GM04504 (cell line): ENCODE data around the gene C1orf35.

Experiments
- DNase-seq: peaks from one replicate; pipeline ENCODE4 v3.0.0-alpha.2; 2012; ENCODE audit warnings: low read depth

C1orf35 gene

DNA sequence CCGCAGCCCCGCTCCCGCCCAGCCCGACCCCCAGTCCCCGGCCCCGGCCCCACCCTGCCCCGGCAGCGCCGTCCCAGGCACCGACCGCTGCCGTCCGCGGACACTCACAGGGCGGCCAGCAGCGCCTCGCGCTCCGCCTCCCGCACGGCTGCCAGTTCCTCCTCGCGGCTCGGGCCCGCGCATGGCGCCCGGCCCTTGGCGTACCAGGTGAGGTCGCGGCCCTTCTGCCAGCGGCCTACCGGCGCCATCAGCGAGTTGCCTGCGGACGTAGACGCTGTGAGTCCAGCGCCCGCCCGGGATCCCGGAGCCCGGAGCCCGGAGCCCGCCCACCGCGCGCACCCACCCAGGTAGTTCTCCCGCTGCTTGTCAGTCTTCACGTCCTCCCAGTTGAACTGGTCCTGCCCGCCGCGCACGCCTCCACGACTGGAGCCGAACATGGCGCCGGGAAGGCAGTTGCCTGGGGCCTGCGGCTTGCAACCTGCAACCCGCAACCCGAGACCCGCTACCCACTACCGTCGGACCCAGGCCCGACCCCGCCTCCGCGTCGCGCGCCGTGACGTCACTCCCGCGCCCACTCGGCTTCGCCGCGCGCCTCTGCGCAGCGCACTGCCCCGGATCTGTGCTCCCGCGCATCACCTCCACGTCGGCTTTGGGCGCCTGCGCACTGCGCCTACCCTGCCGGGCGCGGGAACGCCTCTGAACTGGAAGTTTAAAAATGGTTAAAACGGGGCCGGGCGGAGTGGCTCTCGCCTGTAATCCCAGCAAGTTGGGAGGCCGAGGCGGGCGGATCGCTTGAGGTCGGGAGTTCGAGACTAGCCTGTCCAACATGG lies at the start of gene C1orf35:
Gene C1orf35 (minus strand): TSS at position 535 of the 830 bp plus-strand sequence. CDS start 98 bp downstream, at position 437.
- peak; percentile 77 for DNase-seq

DNA sequence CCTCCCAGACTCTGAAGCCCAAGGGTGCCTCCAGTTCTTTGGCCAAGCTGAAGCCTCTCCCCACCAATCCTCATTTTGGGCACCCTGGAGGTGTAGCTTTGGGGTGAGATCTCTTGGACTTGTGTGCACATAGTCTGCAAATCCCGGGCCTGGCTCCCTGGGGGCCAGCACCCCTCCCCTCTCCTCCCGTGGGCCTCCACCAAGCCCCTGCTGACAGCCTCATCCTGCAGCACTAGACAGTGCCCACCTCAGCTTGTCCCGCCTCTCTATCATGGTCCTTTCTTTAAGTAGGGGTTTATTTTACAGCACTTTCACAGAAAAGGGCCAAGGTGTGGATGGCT lies 49.8 kb upstream of the C1orf35 start:
- no peak for DNase-seq

DNA sequence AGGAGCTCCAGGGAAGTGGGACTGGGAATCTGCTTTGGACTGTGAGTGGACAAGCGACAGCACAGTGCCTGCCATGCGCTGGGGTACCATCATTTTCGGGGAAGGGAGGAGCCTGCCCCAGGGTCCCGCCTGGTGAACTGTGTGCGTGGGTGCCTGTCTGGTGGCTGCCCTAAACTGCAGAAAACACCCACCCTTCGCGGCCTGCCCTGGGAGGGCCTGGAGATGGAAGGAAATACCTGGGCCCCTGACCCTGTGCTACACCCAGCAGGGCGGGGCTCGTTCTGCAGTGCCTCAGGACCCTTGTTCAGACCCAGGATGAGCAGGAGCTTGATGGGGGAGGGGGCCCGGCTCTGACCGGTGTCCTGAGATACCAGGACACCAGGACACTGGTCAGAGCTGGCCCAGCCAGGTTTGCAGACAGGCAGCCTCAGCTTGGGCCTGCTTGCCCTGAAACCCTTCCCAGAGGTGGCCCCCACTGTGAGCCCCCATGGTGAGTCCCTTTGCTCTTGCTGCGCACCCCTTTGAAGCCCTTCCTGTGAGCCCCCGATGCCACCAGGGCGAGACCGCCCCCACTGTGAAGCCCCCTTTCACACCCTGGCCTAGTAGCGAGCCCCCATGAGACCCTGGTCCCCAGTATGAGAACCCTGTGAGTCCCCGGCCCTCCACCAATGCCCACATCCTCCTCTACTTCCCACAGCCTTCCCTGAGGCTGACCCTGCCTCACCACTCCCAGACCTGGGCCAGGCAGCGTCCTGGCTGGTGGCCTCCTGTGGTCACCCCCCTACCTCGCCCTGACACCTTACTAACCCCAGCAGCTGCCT lies 49.2 kb upstream of the C1orf35 start:
- no peak for DNase-seq

GRCh38 chr1:228151180-228151925 lies 48.2 kb upstream of the C1orf35 start:
- DNase-seq, result no peak

DNA sequence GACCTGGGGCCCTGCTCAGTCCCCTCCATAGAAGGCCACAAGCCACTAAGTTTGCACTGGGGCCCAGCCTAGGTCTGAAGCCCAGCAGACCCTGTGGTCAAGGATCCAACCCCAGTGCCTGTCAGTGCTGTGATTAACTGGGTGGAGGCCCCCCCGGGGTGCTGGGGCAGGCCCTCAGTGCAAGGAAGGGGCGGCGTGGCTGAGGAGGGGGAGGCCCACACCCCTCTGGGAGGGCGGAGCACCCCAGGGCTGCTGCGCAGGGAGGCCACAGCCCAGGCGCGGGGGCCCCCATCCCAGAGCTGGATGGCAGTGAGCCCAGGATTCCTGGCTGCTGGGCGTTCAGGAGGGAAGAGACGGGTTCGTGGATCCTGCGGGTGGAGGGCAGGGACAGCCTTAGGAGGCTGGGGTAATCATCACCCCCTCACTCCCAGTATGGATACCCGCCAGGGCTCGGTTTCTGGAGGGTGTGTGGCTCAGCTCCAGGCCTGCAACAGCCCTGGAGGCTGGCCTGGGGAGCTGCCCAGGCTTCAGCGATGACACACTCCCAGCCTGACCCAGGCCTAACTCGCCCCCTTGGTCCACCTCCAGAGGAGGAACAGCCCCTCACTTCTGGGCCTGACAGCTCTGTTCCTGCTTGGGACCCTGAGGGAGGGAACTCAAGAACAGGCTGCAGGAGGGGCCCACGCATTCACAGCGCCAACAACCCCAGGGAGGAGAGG lies 47.5 kb upstream of the C1orf35 start:
- peak; percentile 80 for DNase-seq

- no peak for DNase-seq
Observed at GRCh38 chr1:228150120-228150460, 47.0 kb upstream of the C1orf35 start.

GRCh38 chr1:228149406-228150119 lies 46.4 kb upstream of the C1orf35 start, which contains the start of gene GJC2:
Gene GJC2, plus strand, starts transcription at chr1:228149930. Its CDS starts 7,829 bp downstream, at chr1:228157759.
- DNase-seq, result no peak

- DNase-seq, result no peak
Observed at GRCh38 chr1:228148935-228149405, 45.8 kb upstream of the C1orf35 start.

DNA sequence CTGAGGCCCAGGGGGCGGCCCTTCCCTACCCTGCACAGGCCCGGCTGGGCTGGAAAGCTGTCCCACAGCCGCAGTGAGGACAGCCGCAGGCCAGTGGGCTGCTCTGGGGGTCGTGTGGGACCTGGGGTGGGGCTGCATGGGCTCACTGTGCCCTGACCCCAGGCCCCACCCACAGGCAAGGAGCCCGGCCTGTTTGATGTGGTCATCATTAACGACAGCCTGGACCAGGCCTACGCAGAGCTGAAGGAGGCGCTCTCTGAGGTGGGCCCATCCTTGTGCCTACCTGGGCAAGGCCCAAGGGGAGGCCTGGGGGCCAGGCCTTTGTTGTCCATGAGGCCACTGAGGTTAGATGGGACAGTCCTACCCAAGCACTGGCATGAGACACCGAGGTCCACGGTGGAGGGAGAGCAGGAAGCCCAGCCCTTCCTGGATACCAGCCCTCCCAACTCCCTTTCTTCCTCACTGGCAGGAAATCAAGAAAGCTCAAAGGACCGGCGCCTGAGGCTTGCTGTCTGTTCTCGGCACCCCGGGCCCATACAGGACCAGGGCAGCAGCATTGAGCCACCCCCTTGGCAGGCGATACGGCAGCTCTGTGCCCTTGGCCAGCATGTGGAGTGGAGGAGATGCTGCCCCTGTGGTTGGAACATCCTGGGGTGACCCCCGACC lies 45.2 kb upstream of the C1orf35 start:
- no peak for DNase-seq

GRCh38 chr1:228147768-228148167 lies 44.6 kb upstream of the C1orf35 start:
- DNase-seq, result no peak

DNA sequence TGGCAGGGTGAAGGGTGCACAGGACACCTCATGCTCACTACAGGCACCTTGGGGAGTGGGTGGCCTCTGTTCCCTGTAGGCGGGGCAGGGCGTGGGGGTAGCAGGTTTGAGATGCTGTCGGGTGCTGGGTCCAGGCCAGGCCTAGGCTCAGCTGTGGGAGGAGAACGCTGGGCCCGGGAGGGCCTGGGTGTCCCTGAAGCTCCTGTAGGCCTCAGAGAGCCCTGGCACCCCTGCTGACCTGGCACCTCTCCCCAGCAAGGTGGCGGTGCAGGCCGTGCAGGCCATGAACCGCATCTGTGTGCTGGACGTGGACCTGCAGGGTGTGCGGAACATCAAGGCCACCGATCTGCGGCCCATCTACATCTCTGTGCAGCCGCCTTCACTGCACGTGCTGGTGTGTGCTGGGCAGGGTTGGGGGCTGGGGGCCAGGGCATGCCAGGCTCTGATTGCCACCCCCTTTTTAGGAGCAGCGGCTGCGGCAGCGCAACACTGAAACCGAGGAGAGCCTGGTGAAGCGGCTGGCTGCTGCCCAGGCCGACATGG lies 44.1 kb upstream of the C1orf35 start:
- no peak for DNase-seq

GRCh38 chr1:228146417-228147150 lies 43.5 kb upstream of the C1orf35 start:
- no peak for DNase-seq

DNA sequence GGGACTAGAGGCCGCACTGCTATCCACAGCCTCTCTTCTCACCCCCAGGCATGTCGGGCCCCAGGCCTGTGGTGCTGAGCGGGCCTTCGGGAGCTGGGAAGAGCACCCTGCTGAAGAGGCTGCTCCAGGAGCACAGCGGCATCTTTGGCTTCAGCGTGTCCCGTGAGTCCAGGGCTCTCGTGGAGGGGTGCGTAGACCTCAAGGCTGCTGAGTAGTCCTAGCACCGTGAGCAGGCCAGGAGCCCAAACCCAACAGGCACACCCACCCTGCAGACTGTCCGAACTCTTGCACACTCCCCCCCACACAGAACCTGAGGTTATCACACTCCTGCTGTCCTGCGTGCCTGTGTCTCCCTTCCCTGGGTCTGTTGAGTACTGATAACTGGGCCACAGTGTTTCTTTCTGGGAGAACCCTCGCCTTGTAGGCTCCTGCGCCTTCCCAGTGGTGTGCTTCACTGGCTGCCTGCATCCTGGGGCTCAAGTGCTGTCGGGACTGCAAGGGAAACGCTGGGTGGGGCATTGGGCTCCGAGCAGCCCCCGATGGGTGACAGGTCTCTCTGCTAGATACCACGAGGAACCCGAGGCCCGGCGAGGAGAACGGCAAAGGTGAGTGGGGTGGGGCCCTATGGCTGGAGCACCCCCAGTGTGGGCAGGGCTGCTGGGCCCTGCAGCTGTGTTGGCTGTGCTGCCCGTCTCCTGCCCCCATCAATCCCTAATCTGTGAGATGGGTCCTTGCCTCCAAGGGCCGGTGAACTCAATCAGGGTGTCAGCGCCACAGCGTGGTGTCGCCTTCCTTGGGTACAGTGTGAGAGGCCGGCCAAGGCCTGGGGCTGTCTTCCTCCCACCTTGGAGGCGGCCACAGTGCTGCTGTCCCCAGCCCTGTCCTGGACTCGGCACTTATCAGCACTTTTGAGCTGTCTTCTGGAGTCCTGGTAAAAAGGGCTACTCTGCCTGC lies 42.6 kb upstream of the C1orf35 start:
- no peak for DNase-seq

DNA sequence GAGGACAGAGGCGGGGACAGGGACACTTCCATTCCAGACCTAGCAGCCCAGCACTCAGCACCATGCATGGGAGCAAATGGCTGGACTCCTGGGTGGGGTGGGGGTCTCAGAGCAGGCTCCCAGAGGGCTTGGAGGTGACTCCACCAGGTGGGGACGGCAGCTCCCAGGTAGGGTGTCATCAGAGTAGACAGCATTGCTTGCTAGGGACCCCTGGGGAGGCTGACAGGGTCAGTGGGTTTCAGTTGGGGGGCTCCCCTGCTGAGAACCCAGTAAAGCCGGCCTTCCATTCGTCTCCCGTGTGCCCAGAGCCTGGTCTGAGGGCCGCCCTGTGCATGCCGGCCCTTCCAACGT lies 41.8 kb upstream of the C1orf35 start:
- DNase-seq, result no peak

GRCh38 chr1:228144193-228144992 lies 41.3 kb upstream of the C1orf35 start:
- DNase-seq, result no peak

DNA sequence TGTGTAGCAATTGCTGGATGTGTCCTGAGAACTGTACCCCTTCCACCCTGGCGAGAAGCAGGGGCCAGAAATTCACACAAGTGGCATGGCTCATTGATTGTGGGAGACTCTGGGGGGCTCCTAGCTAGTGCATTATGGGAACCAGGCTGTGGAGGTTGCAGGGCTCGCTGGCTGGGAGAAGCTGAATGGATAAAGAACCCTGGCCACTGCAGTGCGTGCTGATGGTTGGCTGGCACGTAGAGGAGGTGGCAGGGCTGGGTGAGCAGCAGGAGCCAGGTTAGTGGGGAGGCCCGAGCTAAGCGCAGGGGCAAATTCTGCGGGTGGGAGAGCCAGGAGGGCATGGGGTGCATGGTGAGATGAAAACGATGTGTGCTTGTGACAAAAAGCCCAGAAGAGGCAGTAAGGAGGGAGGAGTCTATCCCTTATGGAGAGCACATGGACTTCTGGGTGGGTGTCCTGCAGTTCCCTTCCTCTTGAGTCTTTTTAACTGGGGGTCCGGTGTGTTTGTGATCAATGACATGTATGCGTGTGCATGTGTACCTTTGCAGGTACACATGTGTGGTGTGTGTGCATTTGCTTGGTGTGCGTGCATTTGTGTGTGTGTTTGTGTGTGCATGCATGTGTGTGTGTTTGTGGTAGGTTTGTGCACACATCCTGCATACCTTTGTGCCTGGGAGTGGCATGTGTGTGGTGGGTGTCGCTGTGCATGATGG lies 40.5 kb upstream of the C1orf35 start:
- no peak for DNase-seq

GRCh38 chr1:228142701-228143136 lies 39.6 kb upstream of the C1orf35 start:
- no peak for DNase-seq
